ENCODE results near the gene MRPS34.
A peak's percentile ranks its signal among the peaks of the same experiment; 100 is the strongest.

MRPS34 gene

GRCh38 chr16:1777375-1778199 is 4.7 kb upstream of the MRPS34 start:
- TF ChIP-seq CTCF (IDR thresholded peaks at IDR 0.05; ENCODE audit: low read length, missing control alignments) = no peak
- no peak overlapping the region for H3K4me3 ChIP-seq (replicated peaks; ENCODE audit: low read depth, low read length)
- DNase-seq (ENCODE audit: low read depth) = no peak

GRCh38 chr16:1776991-1777374 is 4.0 kb upstream of the MRPS34 start:
- no peak for TF ChIP-seq CTCF (IDR thresholded peaks at IDR 0.05; ENCODE audit: low read length, missing control alignments)
- no peak overlapping the region for H3K4me3 ChIP-seq (replicated peaks; ENCODE audit: low read depth, low read length)
- no peak for DNase-seq (ENCODE audit: low read depth)

GRCh38 chr16:1776672-1776955 is 3.7 kb upstream of the MRPS34 start:
- no peak for DNase-seq (ENCODE audit: low read depth)
- TF ChIP-seq CTCF (IDR thresholded peaks at IDR 0.05; ENCODE audit: low read length, missing control alignments) = no peak
- no peak overlapping the region for H3K4me3 ChIP-seq (replicated peaks; ENCODE audit: low read depth, low read length)

GRCh38 chr16:1775846-1776671 is 3.1 kb upstream of the MRPS34 start:
- no peak overlapping the region for H3K4me3 ChIP-seq (replicated peaks; ENCODE audit: low read depth, low read length)
- TF ChIP-seq CTCF (IDR thresholded peaks at IDR 0.05; ENCODE audit: low read length, missing control alignments) = no peak
- no peak for DNase-seq (ENCODE audit: low read depth)

GRCh38 chr16:1775006-1775845 is 2.3 kb upstream of the MRPS34 start:
- H3K4me3 ChIP-seq (replicated peaks; ENCODE audit: low read depth, low read length) = no peak overlapping the region
- TF ChIP-seq CTCF (IDR thresholded peaks at IDR 0.05; ENCODE audit: low read length, missing control alignments) = no peak

GRCh38 chr16:1774448-1774780 is 1.5 kb upstream of the MRPS34 start:
- H3K4me3 ChIP-seq (replicated peaks; ENCODE audit: low read depth, low read length) = peak overlapping the region; percentile 74
- no peak for TF ChIP-seq CTCF (IDR thresholded peaks at IDR 0.05; ENCODE audit: low read length, missing control alignments)
- no peak for DNase-seq (ENCODE audit: low read depth)

More at GRCh38 chr16:1775006-1775845, 2.3 kb upstream of the MRPS34 start:
- DNase-seq (ENCODE audit: low read depth) = no peak
